GM23338 (cell line): ENCODE data around the gene JAK3. TPM values are rescaled to one million over a fixed set of nuclear protein-coding genes. Genes with fewer than 3 reads are reported as not detected.

Experiments
- ATAC-seq: fragments of 200-7000 bp; cut with Tn5 transposase; 3 replicates; pipeline ENCODE4 v1.9.1; 2020
- DNase-seq: peaks from one replicate; pipeline ENCODE4 v3.0.0-alpha.2; 2015; ENCODE audit warnings: low spot score
- H2AFZ ChIP-seq: fragments of 200-600 bp; sonication (generic); 2 replicates; pipeline ENCODE4 v1.8.0; 2016; ENCODE audit warnings: antibody characterized with exemption, mild to moderate bottlenecking, moderate library complexity
- H3F3A ChIP-seq: fragments of 200-600 bp; sonication (generic); replicated peaks from 2 replicates; pipeline ENCODE4 v1.8.0; 2017; ENCODE audit warnings: antibody characterized with exemption, mixed run types, low read depth
- H3K27ac ChIP-seq: fragments of 200-600 bp; sonication (generic); 2 replicates; pipeline ENCODE4 v1.6.1; 2016; ENCODE audit warnings: low read depth
- H3K27me3 ChIP-seq: fragments of 200-600 bp; sonication (generic); 2 replicates; pipeline ENCODE4 v1.8.0; 2016; ENCODE audit warnings: mild to moderate bottlenecking, mixed run types, moderate library complexity; ENCODE audit not compliant: insufficient read depth
- H3K36me3 ChIP-seq: fragments of 200-600 bp; sonication (generic); 2 replicates; pipeline ENCODE4 v1.8.0; 2016; ENCODE audit warnings: mild to moderate bottlenecking; ENCODE audit not compliant: insufficient read depth
- H3K4me1 ChIP-seq: fragments of 200-600 bp; sonication (generic); 2 replicates; pipeline ENCODE4 v1.8.0; 2016; ENCODE audit warnings: mild to moderate bottlenecking, moderate library complexity; ENCODE audit not compliant: insufficient read depth
- H3K4me2 ChIP-seq: fragments of 200-600 bp; sonication (generic); 2 replicates; pipeline ENCODE4 v1.7.1; 2017; ENCODE audit warnings: mixed run types
- H3K4me3 ChIP-seq: fragments of 200-600 bp; sonication (generic); 2 replicates; pipeline ENCODE4 v1.6.1; 2016; ENCODE audit warnings: mixed run types
- H3K79me2 ChIP-seq: fragments of 200-600 bp; sonication (generic); replicated peaks from 2 replicates; pipeline ENCODE4 v1.8.0; 2017; ENCODE audit warnings: mild to moderate bottlenecking; ENCODE audit not compliant: insufficient read depth
- H3K9me2 ChIP-seq: fragments of 200-600 bp; sonication (generic); 2 replicates; pipeline ENCODE4 v1.8.0; 2017; ENCODE audit not compliant: insufficient read depth
- H4K20me1 ChIP-seq: fragments of 200-600 bp; sonication (generic); replicated peaks from 2 replicates; pipeline ENCODE4 v1.8.0; 2017; ENCODE audit warnings: mild to moderate bottlenecking; ENCODE audit not compliant: insufficient read depth
- H3K27ac Mint-ChIP-seq: 2 replicates; pipeline ENCODE4 v1.8.0; 2020; ENCODE audit warnings: inconsistent platforms, mild to moderate bottlenecking, moderate library complexity, mixed read lengths
- H3K27me3 Mint-ChIP-seq: 3 replicates; pipeline ENCODE4 v1.8.0; 2022; ENCODE audit warnings: low read depth, mild to moderate bottlenecking, moderate library complexity, mixed read lengths, inconsistent platforms; ENCODE audit not compliant: insufficient read depth, poor library complexity
- H3K36me3 Mint-ChIP-seq: 3 replicates; pipeline ENCODE4 v1.8.0; 2021; ENCODE audit warnings: low read depth, mild to moderate bottlenecking, inconsistent platforms, moderate library complexity, mixed read lengths
- H3K4me1 Mint-ChIP-seq: 3 replicates; pipeline ENCODE4 v1.8.0; 2020; ENCODE audit warnings: mild to moderate bottlenecking, inconsistent platforms, mixed read lengths
- H3K4me3 Mint-ChIP-seq: 3 replicates; pipeline ENCODE4 v1.8.0; 2021; ENCODE audit warnings: moderate library complexity, mild to moderate bottlenecking, inconsistent platforms, mixed read lengths
- H3K9me3 Mint-ChIP-seq: 3 replicates; pipeline ENCODE4 v1.8.0; 2020; ENCODE audit warnings: moderate library complexity, mild to moderate bottlenecking, inconsistent platforms, mixed read lengths
- CREB1 ChIP-seq: fragments of 250-450 bp; sonication (Bioruptor Pico); IDR thresholded peaks from 2 replicates; pipeline ENCODE4 v1.5.0; 2020; ENCODE audit warnings: low read depth, mild to moderate bottlenecking, moderate library complexity
- CTCF ChIP-seq, 2 experiments: fragments of 200-600 bp in 1 of 2; sonication (generic) in 1 of 2; conservative IDR thresholded peaks; 2 replicates each; pipeline versions ENCODE4 v1.5.1 to v1.6.1; 2016 to 2017; ENCODE audit warnings: antibody characterized with exemption in 2 of 2, low read depth in 2 of 2, mild to moderate bottlenecking in 2 of 2, moderate library complexity in 1 of 2
- EZH2 ChIP-seq: fragments of 200-600 bp; sonication (generic); IDR thresholded peaks from one replicate; pipeline ENCODE4 v1.8.0; 2017; ENCODE audit warnings: antibody characterized with exemption, mild to moderate bottlenecking, low read depth; ENCODE audit not compliant: unreplicated experiment
- EZH2phosphoT487 ChIP-seq: fragments of 200-600 bp; sonication (generic); IDR thresholded peaks from one replicate; pipeline ENCODE4 v1.8.1; 2018; ENCODE audit warnings: antibody characterized with exemption; ENCODE audit not compliant: unreplicated experiment
- JUNB ChIP-seq: IDR thresholded peaks from one replicate; pipeline ENCODE4 v1.6.1; 2016; ENCODE audit warnings: antibody characterized with exemption; ENCODE audit not compliant: unreplicated experiment
- ZNF462 ChIP-seq: fragments of 250-450 bp; sonication (Bioruptor Pico); IDR thresholded peaks from 2 replicates; pipeline ENCODE4 v1.5.0; 2020; ENCODE audit warnings: mild to moderate bottlenecking, moderate library complexity
- polyA plus RNA-seq: library from polyadenylated mRNA; unstranded; fragments of >200 nt; fragmentation: Nextera tagmentation; extraction: Ambion mirVana; gene quantifications from 2 replicates; pipeline ENCODE4 v1.2.1, GENCODE V29; 2016
- total RNA-seq: library from RNA; depleted of rRNA; stranded (reverse); fragments of >200 nt; shearing (Covaris generic); gene quantifications from 2 replicates; pipeline ENCODE4 v1.2.3, GENCODE V29; 2014
- TF ChIP-seq, protein P1 (sequence below): IDR thresholded peaks from one replicate; pipeline ENCODE4 v1.6.1; 2018; ENCODE audit warnings: antibody characterized with exemption; ENCODE audit not compliant: unreplicated experiment

The JAK3 gene
- total and polyA plus RNA-seq, 2 experiments from 2014 or later, result 2.9 to 5.4 TPM

DNA sequence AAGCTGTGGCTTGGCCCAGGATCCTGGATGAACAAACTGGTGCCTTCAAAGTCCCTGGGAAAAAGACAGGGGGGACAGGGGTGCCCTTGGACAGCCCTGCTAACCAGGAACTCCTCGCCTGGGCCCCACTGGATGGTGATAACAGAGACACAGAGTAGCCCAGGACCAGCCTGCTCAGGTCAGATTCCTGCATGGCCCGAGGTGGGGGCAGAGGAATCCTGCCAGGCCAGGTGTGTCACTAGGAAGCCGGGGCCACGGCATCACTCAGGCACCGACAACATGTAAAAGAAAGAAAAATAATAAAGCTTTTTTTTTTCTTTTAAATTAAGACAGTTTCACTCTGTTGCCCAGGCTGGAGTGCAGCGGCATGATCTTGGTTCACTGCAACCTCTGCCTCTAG lies 6.3 kb upstream of the JAK3 start (continued):
- TF ChIP-seq, protein P1, sequence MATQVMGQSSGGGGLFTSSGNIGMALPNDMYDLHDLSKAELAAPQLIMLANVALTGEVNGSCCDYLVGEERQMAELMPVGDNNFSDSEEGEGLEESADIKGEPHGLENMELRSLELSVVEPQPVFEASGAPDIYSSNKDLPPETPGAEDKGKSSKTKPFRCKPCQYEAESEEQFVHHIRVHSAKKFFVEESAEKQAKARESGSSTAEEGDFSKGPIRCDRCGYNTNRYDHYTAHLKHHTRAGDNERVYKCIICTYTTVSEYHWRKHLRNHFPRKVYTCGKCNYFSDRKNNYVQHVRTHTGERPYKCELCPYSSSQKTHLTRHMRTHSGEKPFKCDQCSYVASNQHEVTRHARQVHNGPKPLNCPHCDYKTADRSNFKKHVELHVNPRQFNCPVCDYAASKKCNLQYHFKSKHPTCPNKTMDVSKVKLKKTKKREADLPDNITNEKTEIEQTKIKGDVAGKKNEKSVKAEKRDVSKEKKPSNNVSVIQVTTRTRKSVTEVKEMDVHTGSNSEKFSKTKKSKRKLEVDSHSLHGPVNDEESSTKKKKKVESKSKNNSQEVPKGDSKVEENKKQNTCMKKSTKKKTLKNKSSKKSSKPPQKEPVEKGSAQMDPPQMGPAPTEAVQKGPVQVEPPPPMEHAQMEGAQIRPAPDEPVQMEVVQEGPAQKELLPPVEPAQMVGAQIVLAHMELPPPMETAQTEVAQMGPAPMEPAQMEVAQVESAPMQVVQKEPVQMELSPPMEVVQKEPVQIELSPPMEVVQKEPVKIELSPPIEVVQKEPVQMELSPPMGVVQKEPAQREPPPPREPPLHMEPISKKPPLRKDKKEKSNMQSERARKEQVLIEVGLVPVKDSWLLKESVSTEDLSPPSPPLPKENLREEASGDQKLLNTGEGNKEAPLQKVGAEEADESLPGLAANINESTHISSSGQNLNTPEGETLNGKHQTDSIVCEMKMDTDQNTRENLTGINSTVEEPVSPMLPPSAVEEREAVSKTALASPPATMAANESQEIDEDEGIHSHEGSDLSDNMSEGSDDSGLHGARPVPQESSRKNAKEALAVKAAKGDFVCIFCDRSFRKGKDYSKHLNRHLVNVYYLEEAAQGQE, result no peak
- no peak for TF ChIP-seq JUNB
- no peak for TF ChIP-seq EZH2phosphoT487
- TF ChIP-seq EZH2, result no peak
- no peak for TF ChIP-seq CTCF (conservative IDR thresholded peaks at IDR 0.05; ENCODE audit: low read depth in 2 of 2)
- TF ChIP-seq CREB1, result no peak

DNA sequence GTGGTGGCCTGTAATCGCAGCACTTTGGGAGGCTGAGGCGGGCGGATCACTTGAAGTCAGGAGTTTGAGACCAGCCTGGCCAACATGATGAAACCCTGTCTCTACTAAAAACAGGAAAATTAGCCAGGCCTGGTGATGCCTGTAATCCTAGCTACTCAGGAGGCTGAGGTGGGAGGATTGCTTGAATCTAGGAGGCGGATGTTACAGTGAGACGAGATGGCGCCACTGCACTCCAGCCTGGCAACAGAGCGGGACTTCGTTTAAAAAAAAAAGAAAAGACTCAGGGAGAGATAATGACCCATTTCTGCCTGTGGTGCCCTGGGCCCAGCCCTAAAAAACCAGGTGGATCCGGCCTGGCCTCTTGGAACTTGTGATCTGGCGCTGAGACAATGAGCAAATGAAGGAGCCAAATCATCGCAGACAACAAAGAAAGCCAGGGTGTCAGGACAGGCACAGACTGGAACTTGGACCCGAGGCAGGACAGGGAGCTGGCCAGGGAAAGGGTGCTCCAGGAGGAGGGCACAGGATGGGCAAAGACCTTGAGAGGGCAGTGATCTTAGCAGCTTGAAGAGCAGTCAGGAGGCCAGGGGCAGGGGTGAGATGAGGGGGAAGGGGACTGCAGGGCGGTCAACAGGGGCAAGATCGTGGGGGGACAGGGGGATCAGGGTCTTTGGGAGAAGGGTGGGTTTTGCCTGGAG lies 962 bp upstream of the JAK3 start:
- H3K79me2 ChIP-seq, result no peaks in the 10 kb centered on the region
- H3K4me1 ChIP-seq, result peaks cover 6% of the 10 kb centered on the region; the same call in 1 of the 2 replicates
- H3K36me3 Mint-ChIP-seq, result no peaks in the 10 kb centered on the region
- TF ChIP-seq ZNF462 (CRISPR knock-in tag) (no peak), EZH2 (peak; percentile 9)
- peaks cover 19% of the 10 kb centered on the region for H3K27me3 Mint-ChIP-seq
- H3K9me3 Mint-ChIP-seq, result no peaks in the 10 kb centered on the region; the same call in 2 of the 3 replicates
- no peak overlapping the region for H3K4me3 Mint-ChIP-seq
- no peak overlapping the region for H3K4me2 ChIP-seq
- no peaks in the 10 kb centered on the region for H4K20me1 ChIP-seq
- peaks cover 7% of the 10 kb centered on the region; the same call in 1 of the 2 replicates for H3K27me3 ChIP-seq
- peak overlapping the region; percentile 85 for H2AFZ ChIP-seq
- H3F3A ChIP-seq, result 0 out of 2 replicates have a peak, but pooled peaks cover 5% of the 10 kb centered on the region
- ATAC-seq, result no peak
- DNase-seq, result no peak
- H3K27ac ChIP-seq, result no peak overlapping the region
- H3K36me3 ChIP-seq, result no peaks in the 10 kb centered on the region
- no peak overlapping the region for H3K4me3 ChIP-seq
- H3K9me2 ChIP-seq, result no peaks in the 10 kb centered on the region
- H3K4me1 Mint-ChIP-seq, result peaks cover 4% of the 10 kb centered on the region
- no peak overlapping the region for H3K27ac Mint-ChIP-seq
